WTC11 (cell line): ENCODE results near the gene TRPM4. TPM values are rescaled to one million over a fixed set of nuclear protein-coding genes. Genes with fewer than 3 reads are reported as not detected.

ENCODE experiments used
- ATF1 ChIP-seq: sonication (generic); formaldehyde crosslinking; IDR thresholded peaks from 2 replicates; pipeline ENCODE4 v1.8.1; 2023; ENCODE audit warnings: mild to moderate bottlenecking, moderate library complexity, missing genetic modification reagents
- CBFB ChIP-seq: sonication (generic); formaldehyde crosslinking; IDR thresholded peaks from 2 replicates; pipeline ENCODE4 v1.8.1; 2022; ENCODE audit warnings: mild to moderate bottlenecking, low read depth, missing genetic modification reagents
- ELF4 ChIP-seq: sonication (generic); formaldehyde crosslinking; IDR thresholded peaks from 2 replicates; pipeline ENCODE4 v1.8.1; 2022; ENCODE audit warnings: low read depth, mild to moderate bottlenecking, moderate library complexity, missing genetic modification reagents
- ESRRA ChIP-seq: sonication (generic); formaldehyde crosslinking; IDR thresholded peaks from 2 replicates; pipeline ENCODE4 v1.8.1; 2022; ENCODE audit warnings: mild to moderate bottlenecking, missing genetic modification reagents, borderline replicate concordance
- ETV6 ChIP-seq: sonication (generic); formaldehyde crosslinking; IDR thresholded peaks from 2 replicates; pipeline ENCODE4 v1.8.1; 2022; ENCODE audit warnings: mild to moderate bottlenecking, missing genetic modification reagents
- HMGA2 ChIP-seq: fragments of 250-450 bp; sonication (Bioruptor Pico); IDR thresholded peaks from 2 replicates; pipeline ENCODE4 v1.4.0; 2021; ENCODE audit warnings: mild to moderate bottlenecking, moderate library complexity
- MXD4 ChIP-seq: fragments of 250-450 bp; sonication (Bioruptor Pico); IDR thresholded peaks from 2 replicates; pipeline ENCODE4 v1.8.0; 2021; ENCODE audit warnings: mild to moderate bottlenecking, moderate library complexity, borderline replicate concordance
- NFATC4 ChIP-seq: fragments of 250-450 bp; sonication (Bioruptor Pico); IDR thresholded peaks from 2 replicates; pipeline ENCODE4 v1.9.0; 2021; ENCODE audit warnings: mild to moderate bottlenecking
- NFE2L1 ChIP-seq: sonication (generic); formaldehyde crosslinking; IDR thresholded peaks from 2 replicates; pipeline ENCODE4 v1.8.1; 2023; ENCODE audit warnings: missing genetic modification reagents
- NR2C2 ChIP-seq: sonication (generic); formaldehyde crosslinking; IDR thresholded peaks from 2 replicates; pipeline ENCODE4 v1.8.0; 2022; ENCODE audit warnings: mild to moderate bottlenecking, missing genetic modification reagents
- OVOL2 ChIP-seq: fragments of 250-450 bp; sonication (Bioruptor Pico); IDR thresholded peaks from 2 replicates; pipeline ENCODE4 v1.9.0; 2021; ENCODE audit warnings: mild to moderate bottlenecking, borderline replicate concordance
- SMAD3 ChIP-seq: sonication (generic); formaldehyde crosslinking; IDR thresholded peaks from 2 replicates; pipeline ENCODE4 v1.8.0; 2022; ENCODE audit warnings: missing genetic modification reagents, mild to moderate bottlenecking, borderline replicate concordance
- SMAD4 ChIP-seq: sonication (generic); formaldehyde crosslinking; IDR thresholded peaks from 2 replicates; pipeline ENCODE4 v1.8.0; 2022; ENCODE audit warnings: mild to moderate bottlenecking, missing genetic modification reagents
- TEAD4 ChIP-seq: sonication (generic); formaldehyde crosslinking; IDR thresholded peaks from 2 replicates; pipeline ENCODE4 v1.8.0; 2022; ENCODE audit warnings: mild to moderate bottlenecking, missing genetic modification reagents
- TP53 ChIP-seq: sonication (generic); formaldehyde crosslinking; IDR thresholded peaks from 2 replicates; pipeline ENCODE4 v1.8.1; 2023; ENCODE audit warnings: mild to moderate bottlenecking, missing genetic modification reagents
- ZNF138 ChIP-seq: sonication (generic); formaldehyde crosslinking; conservative IDR thresholded peaks from 2 replicates; pipeline ENCODE4 v1.8.1; 2022; ENCODE audit warnings: mild to moderate bottlenecking, moderate library complexity, missing genetic modification reagents
- ZNF219 ChIP-seq: sonication (generic); formaldehyde crosslinking; IDR thresholded peaks from 2 replicates; pipeline ENCODE4 v1.8.0; 2023; ENCODE audit warnings: missing genetic modification reagents, mild to moderate bottlenecking, borderline replicate concordance
- ZNF263 ChIP-seq: sonication (generic); formaldehyde crosslinking; IDR thresholded peaks from 2 replicates; pipeline ENCODE4 v1.8.1; 2022; ENCODE audit warnings: low read depth, mild to moderate bottlenecking, moderate library complexity, missing genetic modification reagents
- ZNF416 ChIP-seq: fragments of 250-450 bp; sonication (Bioruptor Pico); IDR thresholded peaks from 2 replicates; pipeline ENCODE4 v1.9.0; 2021; ENCODE audit warnings: mild to moderate bottlenecking, inconsistent platforms
- ZNF423 ChIP-seq: fragments of 250-450 bp; sonication (Bioruptor Pico); IDR thresholded peaks from 2 replicates; pipeline ENCODE4 v2.1.2; 2022; ENCODE audit warnings: mild to moderate bottlenecking, moderate library complexity
- total RNA-seq: library from RNA; stranded (reverse); gene quantifications from 3 replicates; pipeline ENCODE4 v1.2.3, GENCODE V29; 2021
- TF ChIP-seq, protein P1 (sequence below): fragments of 250-450 bp; sonication (Bioruptor Pico); IDR thresholded peaks from 2 replicates; pipeline ENCODE4 v1.9.0; 2021; ENCODE audit warnings: mild to moderate bottlenecking
- TF ChIP-seq, protein P2 (sequence below): fragments of 250-450 bp; sonication (Bioruptor Pico); IDR thresholded peaks from 2 replicates; pipeline ENCODE4 v1.9.0; 2021; ENCODE audit warnings: mild to moderate bottlenecking
- TF ChIP-seq, protein P3 (sequence below): sonication (generic); formaldehyde crosslinking; IDR thresholded peaks from 2 replicates; pipeline ENCODE4 v1.8.1; 2022; ENCODE audit warnings: low read depth, mild to moderate bottlenecking, moderate library complexity, missing genetic modification reagents, borderline replicate concordance
- TF ChIP-seq, protein P4 (sequence below): sonication (generic); formaldehyde crosslinking; IDR thresholded peaks from 2 replicates; pipeline ENCODE4 v1.8.1; 2022; ENCODE audit warnings: mild to moderate bottlenecking, moderate library complexity, missing genetic modification reagents
- TF ChIP-seq, protein P5 (sequence below): fragments of 250-450 bp; sonication (Bioruptor Pico); conservative IDR thresholded peaks from 2 replicates; pipeline ENCODE4 v1.9.0; 2021; ENCODE audit warnings: mild to moderate bottlenecking
- TF ChIP-seq, protein P6 (sequence below): sonication (generic); formaldehyde crosslinking; IDR thresholded peaks from 2 replicates; pipeline ENCODE4 v1.8.0; 2023; ENCODE audit warnings: missing genetic modification reagents, mild to moderate bottlenecking, borderline replicate concordance

TRPM4 gene
- total RNA-seq, 1 experiment from 2014 or later = 15.5 TPM

DNA sequence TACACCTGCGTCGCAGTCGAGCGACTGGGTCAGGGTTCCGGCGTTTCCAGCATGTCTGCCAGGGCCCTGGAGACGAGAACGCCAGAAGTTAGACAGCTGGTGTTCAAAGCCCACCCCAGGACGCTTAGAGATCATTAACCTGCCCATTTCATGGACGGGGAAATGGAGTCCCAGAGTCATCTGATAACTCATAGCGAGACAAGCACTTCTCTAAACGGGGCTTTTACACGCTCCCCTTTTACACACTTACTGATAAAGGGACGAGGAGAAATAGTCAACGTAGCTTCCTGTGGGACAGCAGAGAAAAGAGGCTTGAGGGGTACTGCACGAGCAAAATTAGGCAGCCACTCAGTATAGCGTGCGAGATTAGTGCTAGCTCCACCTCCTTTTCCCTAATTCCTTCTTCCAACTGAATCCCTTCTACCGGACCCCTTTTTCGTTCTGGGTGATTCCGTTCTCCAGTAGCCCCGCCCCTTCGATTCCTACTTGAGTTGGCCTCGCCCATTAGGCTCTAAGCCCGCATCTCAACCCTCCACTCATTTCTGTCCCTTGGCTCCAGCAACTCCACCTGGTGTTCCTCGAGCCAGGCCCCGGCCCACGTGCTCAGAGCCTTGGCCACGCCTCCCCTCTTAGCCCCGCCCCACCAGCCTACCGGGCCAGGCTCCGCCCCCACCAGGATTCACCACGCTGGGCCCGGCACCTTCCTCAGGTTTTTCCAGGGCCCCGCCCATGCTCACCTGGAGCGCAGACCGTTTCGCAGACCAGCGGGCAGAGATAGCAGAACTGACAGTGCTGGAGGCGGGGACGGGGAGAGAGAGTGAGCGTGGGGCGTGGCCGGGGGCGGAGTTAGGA is 6.1 kb upstream of the TRPM4 start (continued):
- TF ChIP-seq, protein P1, sequence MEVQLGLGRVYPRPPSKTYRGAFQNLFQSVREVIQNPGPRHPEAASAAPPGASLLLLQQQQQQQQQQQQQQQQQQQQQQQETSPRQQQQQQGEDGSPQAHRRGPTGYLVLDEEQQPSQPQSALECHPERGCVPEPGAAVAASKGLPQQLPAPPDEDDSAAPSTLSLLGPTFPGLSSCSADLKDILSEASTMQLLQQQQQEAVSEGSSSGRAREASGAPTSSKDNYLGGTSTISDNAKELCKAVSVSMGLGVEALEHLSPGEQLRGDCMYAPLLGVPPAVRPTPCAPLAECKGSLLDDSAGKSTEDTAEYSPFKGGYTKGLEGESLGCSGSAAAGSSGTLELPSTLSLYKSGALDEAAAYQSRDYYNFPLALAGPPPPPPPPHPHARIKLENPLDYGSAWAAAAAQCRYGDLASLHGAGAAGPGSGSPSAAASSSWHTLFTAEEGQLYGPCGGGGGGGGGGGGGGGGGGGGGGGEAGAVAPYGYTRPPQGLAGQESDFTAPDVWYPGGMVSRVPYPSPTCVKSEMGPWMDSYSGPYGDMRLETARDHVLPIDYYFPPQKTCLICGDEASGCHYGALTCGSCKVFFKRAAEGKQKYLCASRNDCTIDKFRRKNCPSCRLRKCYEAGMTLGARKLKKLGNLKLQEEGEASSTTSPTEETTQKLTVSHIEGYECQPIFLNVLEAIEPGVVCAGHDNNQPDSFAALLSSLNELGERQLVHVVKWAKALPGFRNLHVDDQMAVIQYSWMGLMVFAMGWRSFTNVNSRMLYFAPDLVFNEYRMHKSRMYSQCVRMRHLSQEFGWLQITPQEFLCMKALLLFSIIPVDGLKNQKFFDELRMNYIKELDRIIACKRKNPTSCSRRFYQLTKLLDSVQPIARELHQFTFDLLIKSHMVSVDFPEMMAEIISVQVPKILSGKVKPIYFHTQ (CRISPR knock-in tag) = no peak
- TF ChIP-seq NFATC4 (CRISPR knock-in tag) = no peak
- no peak for TF ChIP-seq TP53 (CRISPR knock-in tag)
- TF ChIP-seq NR2C2 (CRISPR knock-in tag) = no peak
- TF ChIP-seq HMGA2 (CRISPR knock-in tag) = no peak
- peak; percentile 75; the same call in 1 of the 2 replicates for TF ChIP-seq ETV6 (CRISPR knock-in tag)
- no peak for TF ChIP-seq MXD4 (CRISPR knock-in tag)
- TF ChIP-seq, protein P2, sequence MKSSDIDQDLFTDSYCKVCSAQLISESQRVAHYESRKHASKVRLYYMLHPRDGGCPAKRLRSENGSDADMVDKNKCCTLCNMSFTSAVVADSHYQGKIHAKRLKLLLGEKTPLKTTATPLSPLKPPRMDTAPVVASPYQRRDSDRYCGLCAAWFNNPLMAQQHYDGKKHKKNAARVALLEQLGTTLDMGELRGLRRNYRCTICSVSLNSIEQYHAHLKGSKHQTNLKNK (CRISPR knock-in tag) = no peak
- TF ChIP-seq, protein P3, sequence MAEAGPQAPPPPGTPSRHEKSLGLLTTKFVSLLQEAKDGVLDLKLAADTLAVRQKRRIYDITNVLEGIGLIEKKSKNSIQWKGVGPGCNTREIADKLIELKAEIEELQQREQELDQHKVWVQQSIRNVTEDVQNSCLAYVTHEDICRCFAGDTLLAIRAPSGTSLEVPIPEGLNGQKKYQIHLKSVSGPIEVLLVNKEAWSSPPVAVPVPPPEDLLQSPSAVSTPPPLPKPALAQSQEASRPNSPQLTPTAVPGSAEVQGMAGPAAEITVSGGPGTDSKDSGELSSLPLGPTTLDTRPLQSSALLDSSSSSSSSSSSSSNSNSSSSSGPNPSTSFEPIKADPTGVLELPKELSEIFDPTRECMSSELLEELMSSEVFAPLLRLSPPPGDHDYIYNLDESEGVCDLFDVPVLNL (CRISPR knock-in tag) = no peak
- TF ChIP-seq ZNF263 (CRISPR knock-in tag) = no peak
- no peak for TF ChIP-seq ESRRA (CRISPR knock-in tag)
- TF ChIP-seq, protein P4, sequence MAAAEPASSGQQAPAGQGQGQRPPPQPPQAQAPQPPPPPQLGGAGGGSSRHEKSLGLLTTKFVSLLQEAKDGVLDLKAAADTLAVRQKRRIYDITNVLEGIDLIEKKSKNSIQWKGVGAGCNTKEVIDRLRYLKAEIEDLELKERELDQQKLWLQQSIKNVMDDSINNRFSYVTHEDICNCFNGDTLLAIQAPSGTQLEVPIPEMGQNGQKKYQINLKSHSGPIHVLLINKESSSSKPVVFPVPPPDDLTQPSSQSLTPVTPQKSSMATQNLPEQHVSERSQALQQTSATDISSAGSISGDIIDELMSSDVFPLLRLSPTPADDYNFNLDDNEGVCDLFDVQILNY (CRISPR knock-in tag) = no peak
- TF ChIP-seq ELF4 (CRISPR knock-in tag) = no peak
- no peak for TF ChIP-seq OVOL2
- TF ChIP-seq ZNF219 (CRISPR knock-in tag) = no peak
- TF ChIP-seq SMAD3 = 0 out of 2 replicates have a peak, but pooled peaks have one; percentile 13
- TF ChIP-seq TEAD4 (CRISPR knock-in tag) = no peak
- TF ChIP-seq, protein P5, sequence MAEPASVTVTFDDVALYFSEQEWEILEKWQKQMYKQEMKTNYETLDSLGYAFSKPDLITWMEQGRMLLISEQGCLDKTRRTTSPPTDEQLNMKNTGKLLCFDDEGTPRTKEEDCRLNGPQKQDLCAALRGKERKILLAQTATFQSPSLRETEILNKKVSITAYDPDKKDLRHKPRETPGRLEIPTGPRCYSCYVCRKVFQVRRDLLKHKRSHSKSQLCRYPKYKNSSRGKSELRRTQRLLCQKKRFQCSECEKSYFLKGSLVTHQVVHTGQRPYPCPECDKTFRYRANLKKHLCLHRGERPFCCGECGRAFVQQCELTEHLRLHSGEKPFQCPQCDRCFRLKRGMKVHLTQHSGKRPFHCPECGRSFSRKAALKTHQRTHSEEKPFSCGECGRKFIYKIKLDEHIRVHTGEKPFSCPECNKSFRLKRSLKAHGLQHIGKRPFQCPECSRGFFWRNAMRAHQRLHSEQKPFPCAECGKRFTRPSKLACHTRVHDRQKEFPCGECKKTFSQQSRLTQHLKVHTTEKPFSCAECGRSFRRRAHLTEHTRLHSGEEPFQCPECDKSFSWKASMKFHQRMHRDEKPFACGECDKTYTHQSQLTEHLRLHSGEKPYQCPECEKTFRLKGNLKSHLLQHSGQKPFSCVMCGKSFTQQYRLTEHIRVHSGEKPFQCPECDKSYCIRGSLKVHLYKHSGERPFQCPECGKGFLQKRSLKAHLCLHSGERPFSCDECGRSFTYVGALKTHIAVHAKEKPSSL = no peak
- TF ChIP-seq SMAD4 (CRISPR knock-in tag) = no peak
- no peak for TF ChIP-seq ZNF416 (CRISPR knock-in tag)
- no peak for TF ChIP-seq CBFB (CRISPR knock-in tag)
- TF ChIP-seq ATF1 (CRISPR knock-in tag) = no peak
- TF ChIP-seq, protein P6, sequence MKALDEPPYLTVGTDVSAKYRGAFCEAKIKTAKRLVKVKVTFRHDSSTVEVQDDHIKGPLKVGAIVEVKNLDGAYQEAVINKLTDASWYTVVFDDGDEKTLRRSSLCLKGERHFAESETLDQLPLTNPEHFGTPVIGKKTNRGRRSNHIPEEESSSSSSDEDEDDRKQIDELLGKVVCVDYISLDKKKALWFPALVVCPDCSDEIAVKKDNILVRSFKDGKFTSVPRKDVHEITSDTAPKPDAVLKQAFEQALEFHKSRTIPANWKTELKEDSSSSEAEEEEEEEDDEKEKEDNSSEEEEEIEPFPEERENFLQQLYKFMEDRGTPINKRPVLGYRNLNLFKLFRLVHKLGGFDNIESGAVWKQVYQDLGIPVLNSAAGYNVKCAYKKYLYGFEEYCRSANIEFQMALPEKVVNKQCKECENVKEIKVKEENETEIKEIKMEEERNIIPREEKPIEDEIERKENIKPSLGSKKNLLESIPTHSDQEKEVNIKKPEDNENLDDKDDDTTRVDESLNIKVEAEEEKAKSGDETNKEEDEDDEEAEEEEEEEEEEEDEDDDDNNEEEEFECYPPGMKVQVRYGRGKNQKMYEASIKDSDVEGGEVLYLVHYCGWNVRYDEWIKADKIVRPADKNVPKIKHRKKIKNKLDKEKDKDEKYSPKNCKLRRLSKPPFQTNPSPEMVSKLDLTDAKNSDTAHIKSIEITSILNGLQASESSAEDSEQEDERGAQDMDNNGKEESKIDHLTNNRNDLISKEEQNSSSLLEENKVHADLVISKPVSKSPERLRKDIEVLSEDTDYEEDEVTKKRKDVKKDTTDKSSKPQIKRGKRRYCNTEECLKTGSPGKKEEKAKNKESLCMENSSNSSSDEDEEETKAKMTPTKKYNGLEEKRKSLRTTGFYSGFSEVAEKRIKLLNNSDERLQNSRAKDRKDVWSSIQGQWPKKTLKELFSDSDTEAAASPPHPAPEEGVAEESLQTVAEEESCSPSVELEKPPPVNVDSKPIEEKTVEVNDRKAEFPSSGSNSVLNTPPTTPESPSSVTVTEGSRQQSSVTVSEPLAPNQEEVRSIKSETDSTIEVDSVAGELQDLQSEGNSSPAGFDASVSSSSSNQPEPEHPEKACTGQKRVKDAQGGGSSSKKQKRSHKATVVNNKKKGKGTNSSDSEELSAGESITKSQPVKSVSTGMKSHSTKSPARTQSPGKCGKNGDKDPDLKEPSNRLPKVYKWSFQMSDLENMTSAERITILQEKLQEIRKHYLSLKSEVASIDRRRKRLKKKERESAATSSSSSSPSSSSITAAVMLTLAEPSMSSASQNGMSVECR (CRISPR knock-in tag) = no peak
- no peak for TF ChIP-seq ZNF138 (CRISPR knock-in tag)
- TF ChIP-seq ZNF423 (CRISPR knock-in tag) = no peak
- TF ChIP-seq NFE2L1 = peak; percentile 60; the same call in 1 of the 2 replicates
